Ishikawa (cell line): ENCODE results near the gene UNC80.

Source experiments
- CEBPB ChIP-seq: IDR thresholded peaks from 2 replicates; pipeline ENCODE4 v1.6.1; 2012
- CREB1 ChIP-seq: IDR thresholded peaks from 2 replicates; pipeline ENCODE4 v1.6.1; 2012; ENCODE audit warnings: low read depth
- EGR1 ChIP-seq: IDR thresholded peaks from 2 replicates; pipeline ENCODE4 v1.6.1; 2012
- EP300 ChIP-seq: IDR thresholded peaks from 2 replicates; pipeline ENCODE4 v1.6.1; 2012; ENCODE audit warnings: borderline replicate concordance
- FOXM1 ChIP-seq: IDR thresholded peaks from 2 replicates; pipeline ENCODE4 v1.6.1; 2012; ENCODE audit warnings: low read depth, borderline replicate concordance
- NFIC ChIP-seq: IDR thresholded peaks from 2 replicates; pipeline ENCODE4 v1.6.1; 2012
- RAD21 ChIP-seq: IDR thresholded peaks from 2 replicates; pipeline ENCODE4 v1.6.1; 2012; ENCODE audit warnings: low read depth
- TAF1 ChIP-seq: IDR thresholded peaks from 2 replicates; pipeline ENCODE4 v1.6.1; 2012; ENCODE audit warnings: low read depth, mild to moderate bottlenecking
- TCF12 ChIP-seq: IDR thresholded peaks from 2 replicates; pipeline ENCODE4 v1.6.1; 2012; ENCODE audit warnings: low read depth
- TEAD4 ChIP-seq: IDR thresholded peaks from 2 replicates; pipeline ENCODE4 v1.6.1; 2012
- YY1 ChIP-seq: IDR thresholded peaks from 2 replicates; pipeline ENCODE4 v1.6.1; 2012; ENCODE audit warnings: low read depth
- ZBTB7A ChIP-seq: IDR thresholded peaks from 2 replicates; pipeline ENCODE4 v1.6.1; 2012; ENCODE audit warnings: low read depth
- TF ChIP-seq, protein P1 (sequence below): IDR thresholded peaks from 2 replicates; pipeline ENCODE4 v1.6.1; 2012; ENCODE audit warnings: low read depth, mild to moderate bottlenecking
- TF ChIP-seq, protein P2 (sequence below): IDR thresholded peaks from 2 replicates; pipeline ENCODE4 v1.6.1; 2012
- TF ChIP-seq, protein P3 (sequence below): IDR thresholded peaks from 2 replicates; pipeline ENCODE4 v1.6.1; 2012

The UNC80 gene

DNA sequence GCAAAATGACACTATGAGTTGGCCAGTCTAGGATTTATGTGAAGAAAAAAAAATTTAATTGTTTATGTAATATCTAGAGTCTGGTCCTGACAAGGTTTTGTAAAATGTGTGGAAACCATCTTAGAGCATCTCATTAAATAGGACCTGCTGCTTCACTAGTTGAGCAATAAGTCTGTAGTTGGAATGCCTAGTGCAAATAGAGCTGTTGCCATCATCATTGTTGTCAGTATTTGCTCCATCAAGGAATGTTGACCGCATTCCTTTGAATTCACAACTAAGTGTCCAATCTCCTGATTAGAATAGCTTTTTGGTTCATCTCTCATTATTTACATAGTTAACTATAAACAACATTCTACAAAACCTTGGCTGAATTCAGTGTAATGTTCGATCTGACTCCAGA, 198.6 kb downstream of the UNC80 start:
- TF ChIP-seq EP300 = no peak
- no peak for TF ChIP-seq ZBTB7A
- TF ChIP-seq TAF1 = no peak
- TF ChIP-seq, protein P1, sequence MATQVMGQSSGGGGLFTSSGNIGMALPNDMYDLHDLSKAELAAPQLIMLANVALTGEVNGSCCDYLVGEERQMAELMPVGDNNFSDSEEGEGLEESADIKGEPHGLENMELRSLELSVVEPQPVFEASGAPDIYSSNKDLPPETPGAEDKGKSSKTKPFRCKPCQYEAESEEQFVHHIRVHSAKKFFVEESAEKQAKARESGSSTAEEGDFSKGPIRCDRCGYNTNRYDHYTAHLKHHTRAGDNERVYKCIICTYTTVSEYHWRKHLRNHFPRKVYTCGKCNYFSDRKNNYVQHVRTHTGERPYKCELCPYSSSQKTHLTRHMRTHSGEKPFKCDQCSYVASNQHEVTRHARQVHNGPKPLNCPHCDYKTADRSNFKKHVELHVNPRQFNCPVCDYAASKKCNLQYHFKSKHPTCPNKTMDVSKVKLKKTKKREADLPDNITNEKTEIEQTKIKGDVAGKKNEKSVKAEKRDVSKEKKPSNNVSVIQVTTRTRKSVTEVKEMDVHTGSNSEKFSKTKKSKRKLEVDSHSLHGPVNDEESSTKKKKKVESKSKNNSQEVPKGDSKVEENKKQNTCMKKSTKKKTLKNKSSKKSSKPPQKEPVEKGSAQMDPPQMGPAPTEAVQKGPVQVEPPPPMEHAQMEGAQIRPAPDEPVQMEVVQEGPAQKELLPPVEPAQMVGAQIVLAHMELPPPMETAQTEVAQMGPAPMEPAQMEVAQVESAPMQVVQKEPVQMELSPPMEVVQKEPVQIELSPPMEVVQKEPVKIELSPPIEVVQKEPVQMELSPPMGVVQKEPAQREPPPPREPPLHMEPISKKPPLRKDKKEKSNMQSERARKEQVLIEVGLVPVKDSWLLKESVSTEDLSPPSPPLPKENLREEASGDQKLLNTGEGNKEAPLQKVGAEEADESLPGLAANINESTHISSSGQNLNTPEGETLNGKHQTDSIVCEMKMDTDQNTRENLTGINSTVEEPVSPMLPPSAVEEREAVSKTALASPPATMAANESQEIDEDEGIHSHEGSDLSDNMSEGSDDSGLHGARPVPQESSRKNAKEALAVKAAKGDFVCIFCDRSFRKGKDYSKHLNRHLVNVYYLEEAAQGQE = no peak
- TF ChIP-seq RAD21 = no peak
- TF ChIP-seq CREB1 = no peak
- no peak for TF ChIP-seq YY1
- TF ChIP-seq, protein P2, sequence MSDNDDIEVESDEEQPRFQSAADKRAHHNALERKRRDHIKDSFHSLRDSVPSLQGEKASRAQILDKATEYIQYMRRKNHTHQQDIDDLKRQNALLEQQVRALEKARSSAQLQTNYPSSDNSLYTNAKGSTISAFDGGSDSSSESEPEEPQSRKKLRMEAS = no peak
- TF ChIP-seq TCF12 = no peak
- TF ChIP-seq EGR1 = no peak
- no peak for TF ChIP-seq FOXM1
- TF ChIP-seq CEBPB = no peak
- TF ChIP-seq, protein P3, sequence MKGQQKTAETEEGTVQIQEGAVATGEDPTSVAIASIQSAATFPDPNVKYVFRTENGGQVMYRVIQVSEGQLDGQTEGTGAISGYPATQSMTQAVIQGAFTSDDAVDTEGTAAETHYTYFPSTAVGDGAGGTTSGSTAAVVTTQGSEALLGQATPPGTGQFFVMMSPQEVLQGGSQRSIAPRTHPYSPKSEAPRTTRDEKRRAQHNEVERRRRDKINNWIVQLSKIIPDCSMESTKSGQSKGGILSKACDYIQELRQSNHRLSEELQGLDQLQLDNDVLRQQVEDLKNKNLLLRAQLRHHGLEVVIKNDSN = no peak
- TF ChIP-seq TEAD4 = no peak

DNA sequence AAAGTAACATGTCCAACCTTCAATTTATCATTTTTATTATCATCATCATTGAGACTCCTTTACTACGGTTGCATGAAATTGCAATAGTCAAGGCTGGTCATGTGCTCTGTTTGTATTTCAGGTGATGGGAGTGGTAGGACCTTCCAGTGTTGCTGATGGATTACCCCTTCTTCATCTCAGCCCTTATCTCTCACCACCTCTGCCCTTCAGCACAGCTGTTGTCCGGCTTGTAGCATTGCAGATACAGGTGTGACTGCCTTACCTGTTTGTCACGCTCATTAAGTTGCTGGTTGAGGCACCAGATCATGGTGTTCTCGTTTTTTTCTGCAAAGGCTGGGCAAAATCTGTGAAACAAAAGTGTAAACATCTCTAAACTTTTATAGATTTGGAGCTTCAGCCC, 199.1 kb downstream of the UNC80 start:
- TF ChIP-seq NFIC (no peak), EGR1 (no peak), TEAD4 (no peak), TCF12 (no peak), CEBPB (no peak), CREB1 (no peak), FOXM1 (no peak), RAD21 (no peak), ZBTB7A (no peak), YY1 (no peak), TAF1 (no peak), EP300 (no peak)
- TF ChIP-seq, protein P3 = no peak
- TF ChIP-seq, protein P2 = no peak
- TF ChIP-seq, protein P1 = no peak

DNA sequence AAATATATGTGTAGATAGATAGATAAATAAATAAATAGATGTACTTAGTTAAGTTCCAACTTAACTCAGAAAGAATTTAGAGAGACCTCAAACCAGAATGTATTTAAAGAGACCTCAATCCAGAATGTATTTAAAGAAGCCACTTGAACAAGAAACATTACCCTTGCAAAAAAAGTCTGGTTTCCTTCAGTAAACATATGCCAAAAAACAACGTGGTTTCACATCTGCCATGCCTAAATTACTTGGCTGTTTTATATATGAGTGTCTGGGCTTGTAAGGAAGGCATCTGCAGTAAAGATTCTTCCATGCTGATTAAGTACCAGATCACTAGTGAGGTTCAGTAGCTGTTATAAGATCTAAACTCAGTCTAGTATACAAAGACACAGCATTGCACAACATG, 201.7 kb downstream of the UNC80 start:
- no peak for TF ChIP-seq YY1

DNA sequence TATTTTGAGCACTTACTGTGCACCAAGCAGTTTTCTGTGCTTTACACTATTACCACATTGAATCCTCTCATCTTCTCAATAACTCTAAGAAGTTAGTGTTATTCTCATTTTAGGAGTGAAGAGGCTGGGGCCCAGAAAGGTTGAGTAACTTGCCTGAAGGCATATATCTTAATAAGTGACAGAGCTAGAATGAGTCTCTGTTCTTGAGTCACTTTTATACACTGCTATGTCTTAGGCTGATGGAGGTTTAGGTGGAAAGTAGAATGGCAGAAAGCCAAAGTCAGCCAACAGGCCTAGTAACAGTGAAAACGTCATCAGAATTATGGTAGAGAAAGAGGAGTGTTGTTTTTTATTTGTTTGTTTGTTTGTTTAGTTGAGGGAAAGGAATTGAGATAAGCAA, 202.9 kb downstream of the UNC80 start:
- TF ChIP-seq TAF1 (no peak), CEBPB (no peak), NFIC (no peak), YY1 (no peak), CREB1 (no peak), TEAD4 (no peak), ZBTB7A (no peak), TCF12 (no peak), FOXM1 (no peak), EP300 (no peak), EGR1 (no peak)
- TF ChIP-seq, protein P2 = no peak
- TF ChIP-seq, protein P3 = no peak
- TF ChIP-seq, protein P1 = no peak
